VCaP (cell line): ENCODE data around the gene RAC2.

Experiments
- H3K27ac ChIP-seq: fragments of 450-650 bp; 2 replicates; pipeline ENCODE4 v1.5.1; 2017
- TF ChIP-seq, protein P1 (sequence below): fragments of 450-650 bp; conservative IDR thresholded peaks from 2 replicates; pipeline ENCODE4 v1.5.1; 2017; ENCODE audit warnings: mild to moderate bottlenecking, moderate library complexity

RAC2 gene

DNA sequence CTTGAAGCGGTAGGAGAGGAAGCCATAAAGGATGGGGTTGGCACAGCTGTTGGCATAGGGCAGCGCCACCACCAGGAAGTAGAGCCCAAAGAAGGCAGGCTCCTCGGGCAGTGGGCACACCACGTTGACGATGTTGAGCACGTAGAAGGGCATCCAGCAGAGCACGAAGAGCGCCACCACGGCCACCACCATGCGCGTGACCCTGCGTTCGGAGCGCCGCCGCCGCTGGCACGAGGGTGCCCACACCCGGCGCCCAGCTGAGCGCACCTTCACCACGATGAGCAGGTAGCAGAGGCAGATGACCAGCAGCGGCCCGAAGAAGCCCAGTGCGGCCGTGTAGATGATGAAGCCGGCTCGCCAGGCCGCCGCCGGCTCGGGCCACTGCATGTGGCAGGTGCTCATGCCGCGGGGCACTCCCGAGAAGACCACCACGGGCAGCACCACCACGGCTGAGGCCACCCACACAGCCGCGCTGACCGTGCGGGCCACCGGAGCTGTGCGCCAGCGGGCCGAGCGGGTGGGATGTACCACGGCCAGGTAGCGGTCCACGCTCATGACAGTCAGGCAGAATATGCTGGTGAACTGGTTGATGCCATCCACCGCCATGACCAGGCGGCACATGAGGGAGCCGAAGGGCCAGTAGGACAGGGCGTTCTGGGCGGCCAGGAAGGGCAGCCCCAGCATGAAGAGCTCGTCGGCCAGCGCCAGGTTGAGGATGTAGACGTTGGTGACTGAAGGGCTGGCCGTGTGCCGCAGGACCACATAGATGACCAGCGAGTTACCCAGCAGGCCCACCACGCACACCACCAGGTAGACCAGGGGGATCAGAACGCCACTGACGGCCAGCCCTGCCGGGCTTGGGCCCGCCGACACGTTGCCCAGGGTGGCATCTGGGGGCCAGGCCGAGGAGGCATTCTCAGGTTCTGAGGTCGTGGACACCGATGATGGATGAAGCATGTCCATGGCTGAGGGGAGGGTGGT, 36.9 kb downstream of the RAC2 start:
- TF ChIP-seq, protein P1, sequence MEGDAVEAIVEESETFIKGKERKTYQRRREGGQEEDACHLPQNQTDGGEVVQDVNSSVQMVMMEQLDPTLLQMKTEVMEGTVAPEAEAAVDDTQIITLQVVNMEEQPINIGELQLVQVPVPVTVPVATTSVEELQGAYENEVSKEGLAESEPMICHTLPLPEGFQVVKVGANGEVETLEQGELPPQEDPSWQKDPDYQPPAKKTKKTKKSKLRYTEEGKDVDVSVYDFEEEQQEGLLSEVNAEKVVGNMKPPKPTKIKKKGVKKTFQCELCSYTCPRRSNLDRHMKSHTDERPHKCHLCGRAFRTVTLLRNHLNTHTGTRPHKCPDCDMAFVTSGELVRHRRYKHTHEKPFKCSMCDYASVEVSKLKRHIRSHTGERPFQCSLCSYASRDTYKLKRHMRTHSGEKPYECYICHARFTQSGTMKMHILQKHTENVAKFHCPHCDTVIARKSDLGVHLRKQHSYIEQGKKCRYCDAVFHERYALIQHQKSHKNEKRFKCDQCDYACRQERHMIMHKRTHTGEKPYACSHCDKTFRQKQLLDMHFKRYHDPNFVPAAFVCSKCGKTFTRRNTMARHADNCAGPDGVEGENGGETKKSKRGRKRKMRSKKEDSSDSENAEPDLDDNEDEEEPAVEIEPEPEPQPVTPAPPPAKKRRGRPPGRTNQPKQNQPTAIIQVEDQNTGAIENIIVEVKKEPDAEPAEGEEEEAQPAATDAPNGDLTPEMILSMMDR: no peak
- H3K27ac ChIP-seq: no peak overlapping the region

DNA sequence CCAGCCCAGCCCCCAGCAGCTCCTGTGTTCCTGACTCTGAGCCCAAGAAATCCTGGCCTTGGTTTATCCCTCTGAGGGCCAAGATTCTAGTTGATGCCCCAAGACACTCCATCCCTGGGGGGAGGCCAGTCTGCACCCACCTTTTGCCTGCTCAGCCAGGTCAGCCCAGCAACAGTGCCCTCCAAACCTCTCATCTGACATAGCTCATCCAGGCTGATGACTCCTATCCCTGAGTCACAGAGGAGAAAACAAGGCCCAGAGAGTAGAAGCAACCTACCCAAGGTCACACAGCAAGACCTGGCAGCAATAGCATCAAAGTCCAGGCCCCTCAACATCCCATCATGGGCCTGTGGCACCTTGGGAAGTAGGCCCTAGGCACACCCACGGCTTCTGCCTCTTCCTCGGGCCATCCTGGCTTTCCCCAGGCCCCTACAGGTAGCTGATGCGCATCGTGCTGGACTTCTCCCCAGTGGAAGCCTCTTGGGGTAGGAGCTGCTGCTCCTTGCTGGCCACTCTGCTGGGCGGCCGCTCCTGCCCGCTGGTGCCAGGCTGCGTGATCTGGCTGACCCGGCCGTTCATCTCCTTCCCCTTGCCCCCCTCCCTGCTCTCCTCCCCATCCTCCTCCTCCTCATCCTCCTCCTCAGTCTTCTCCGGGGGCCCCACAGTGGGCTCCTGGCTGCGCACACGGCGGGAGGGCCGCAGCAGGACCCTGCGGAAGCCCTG, 37.8 kb downstream of the RAC2 start:
- H3K27ac ChIP-seq: no peak overlapping the region
- TF ChIP-seq, protein P1: no peak

DNA sequence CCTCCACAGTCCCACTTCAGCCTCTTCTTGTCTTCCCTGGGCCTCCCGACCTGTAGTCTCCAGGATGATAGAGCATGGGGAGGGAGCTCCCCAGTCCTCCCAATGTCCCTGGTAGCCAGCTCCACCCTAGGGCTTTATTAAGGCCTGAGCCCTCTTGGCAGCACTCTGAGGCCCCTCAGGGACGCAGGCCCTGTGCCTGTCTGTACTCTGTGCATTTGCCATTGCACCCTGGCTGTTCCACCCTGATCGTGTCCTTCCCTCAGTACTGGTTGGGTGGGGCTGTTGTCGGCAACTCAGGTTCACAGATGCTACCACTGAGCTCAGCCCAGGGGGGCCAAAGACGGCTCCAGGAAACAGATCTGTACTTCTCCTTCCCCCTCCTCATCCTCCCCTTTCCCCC, 39.0 kb downstream of the RAC2 start:
- TF ChIP-seq, protein P1: no peak
- H3K27ac ChIP-seq: no peak overlapping the region

DNA sequence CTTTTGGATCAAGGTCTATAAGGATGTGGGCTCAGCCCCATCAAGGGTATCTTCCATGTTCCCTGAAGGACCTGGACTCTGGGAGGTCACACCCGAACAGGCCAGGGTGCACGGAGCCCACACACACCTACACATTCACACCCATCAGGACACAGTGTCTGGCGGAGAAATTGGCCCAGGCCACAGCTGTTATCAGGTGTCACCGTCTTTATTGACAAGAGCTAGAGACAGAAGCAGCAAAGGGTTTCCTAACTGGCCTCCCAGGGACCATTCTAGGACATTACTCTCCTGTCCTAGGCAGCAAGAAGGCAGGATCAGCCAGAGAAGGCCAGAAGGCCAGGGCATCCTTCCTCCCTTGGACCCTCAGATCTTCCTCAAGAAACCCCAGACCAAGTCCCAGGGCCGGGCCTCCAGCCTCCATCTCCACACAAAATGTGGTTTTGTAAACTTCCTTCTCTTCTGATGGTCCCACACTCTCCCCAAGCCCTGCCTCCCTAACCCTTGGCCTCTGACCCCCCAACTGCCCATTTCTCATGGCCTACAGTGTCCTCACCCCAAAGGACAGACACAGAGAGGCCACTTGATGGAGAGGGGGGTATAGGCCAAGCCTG, 39.9 kb downstream of the RAC2 start:
- TF ChIP-seq, protein P1: no peak

DNA sequence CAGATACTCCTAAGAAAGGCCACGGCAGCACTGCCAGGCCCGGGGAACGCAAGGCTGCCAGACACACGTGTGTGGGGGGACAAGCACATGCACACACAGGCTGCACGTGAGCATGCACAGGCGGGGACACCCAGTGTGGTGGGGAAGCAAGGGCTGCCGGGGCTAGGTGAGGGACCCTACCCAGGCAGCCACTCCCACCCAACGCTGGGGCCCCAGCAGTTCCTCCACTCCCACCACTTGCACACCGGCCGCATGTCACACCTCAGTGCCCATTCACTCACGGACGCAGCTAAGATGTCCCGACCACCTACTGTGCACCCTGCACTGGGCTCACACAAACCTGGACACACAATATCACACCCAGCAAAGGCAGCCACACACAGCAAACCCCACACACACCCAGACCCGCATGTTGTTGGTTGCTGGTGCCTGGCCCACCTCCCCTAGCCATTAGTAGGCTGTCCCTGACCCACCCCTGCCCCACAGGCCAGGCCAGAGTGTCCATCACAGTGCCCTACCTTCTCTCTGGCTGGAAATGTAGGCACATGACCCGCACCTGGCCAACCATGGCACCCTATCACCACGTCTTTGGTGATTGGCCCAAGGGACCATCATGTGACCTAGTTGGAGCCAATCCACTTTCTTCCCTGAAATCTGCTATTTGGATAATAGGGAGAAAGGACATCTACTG, 40.6 kb downstream of the RAC2 start:
- TF ChIP-seq, protein P1: no peak
- H3K27ac ChIP-seq: no peak overlapping the region

More for the DNA sequence above, 39.9 kb downstream of the RAC2 start:
- H3K27ac ChIP-seq: no peak overlapping the region

DNA sequence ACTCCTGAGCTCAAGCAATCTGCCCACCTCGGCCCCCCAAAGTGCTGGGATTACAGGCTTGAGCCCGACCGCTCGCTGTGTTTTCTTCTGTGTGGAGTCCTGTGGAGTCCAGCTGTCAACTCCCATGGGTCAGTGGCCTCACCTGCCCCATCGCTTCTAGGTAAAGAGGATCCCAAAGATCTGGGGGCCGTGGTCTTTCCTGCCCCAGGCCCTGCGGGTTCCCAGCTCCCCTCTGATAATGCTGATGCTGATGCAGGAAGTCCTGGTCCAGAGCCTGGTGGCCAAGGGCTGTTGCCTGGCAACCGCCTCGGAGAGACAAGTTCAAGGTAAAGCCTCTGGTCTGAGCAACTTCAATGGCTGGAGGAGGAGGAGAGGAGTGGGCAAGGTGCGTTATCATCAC, 41.4 kb downstream of the RAC2 start:
- TF ChIP-seq, protein P1: no peak
- no peak overlapping the region for H3K27ac ChIP-seq
